Vagina (tissue), 2 donors: ENCODE measurements around the gene ULK2.

Experiments used
- POLR2AphosphoS5 ChIP-seq, 2 donors: sonication (generic); formaldehyde crosslinking; IDR thresholded peaks; one replicate each; pipeline ENCODE4 v1.9.0; 2017; ENCODE audit warnings: antibody characterized with exemption in 2 of 2, mild to moderate bottlenecking in 2 of 2, low read depth in 1 of 2; ENCODE audit not compliant: insufficient read depth in 1 of 2
- TF ChIP-seq, protein P1 (sequence below), 3 experiments: fragments of 450-650 bp in 2 of 3; fragments of 200-600 bp in 1 of 3; sonication (generic) in 1 of 3; IDR thresholded peaks; one replicate each; pipeline ENCODE4 v1.5.1; 2017 to 2019; ENCODE audit warnings: antibody characterized with exemption in 3 of 3, mild to moderate bottlenecking in 2 of 3, moderate library complexity in 2 of 3

GRCh38 chr17:19742495-19742894 lies 125.2 kb downstream of the ULK2 start:
- no peak for TF ChIP-seq POLR2AphosphoS5 (IDR thresholded peaks at IDR 0.05; ENCODE audit: insufficient read depth in 1 of 2, low read depth in 1 of 2)
- TF ChIP-seq, protein P1, sequence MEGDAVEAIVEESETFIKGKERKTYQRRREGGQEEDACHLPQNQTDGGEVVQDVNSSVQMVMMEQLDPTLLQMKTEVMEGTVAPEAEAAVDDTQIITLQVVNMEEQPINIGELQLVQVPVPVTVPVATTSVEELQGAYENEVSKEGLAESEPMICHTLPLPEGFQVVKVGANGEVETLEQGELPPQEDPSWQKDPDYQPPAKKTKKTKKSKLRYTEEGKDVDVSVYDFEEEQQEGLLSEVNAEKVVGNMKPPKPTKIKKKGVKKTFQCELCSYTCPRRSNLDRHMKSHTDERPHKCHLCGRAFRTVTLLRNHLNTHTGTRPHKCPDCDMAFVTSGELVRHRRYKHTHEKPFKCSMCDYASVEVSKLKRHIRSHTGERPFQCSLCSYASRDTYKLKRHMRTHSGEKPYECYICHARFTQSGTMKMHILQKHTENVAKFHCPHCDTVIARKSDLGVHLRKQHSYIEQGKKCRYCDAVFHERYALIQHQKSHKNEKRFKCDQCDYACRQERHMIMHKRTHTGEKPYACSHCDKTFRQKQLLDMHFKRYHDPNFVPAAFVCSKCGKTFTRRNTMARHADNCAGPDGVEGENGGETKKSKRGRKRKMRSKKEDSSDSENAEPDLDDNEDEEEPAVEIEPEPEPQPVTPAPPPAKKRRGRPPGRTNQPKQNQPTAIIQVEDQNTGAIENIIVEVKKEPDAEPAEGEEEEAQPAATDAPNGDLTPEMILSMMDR (IDR thresholded peaks at IDR 0.05) = no peak
